Activated B cell treated with CpG ODN at 0.5 μM for 24 hours (primary cell): Measurements from ENCODE around the gene EIF4E2. TPM values are rescaled to one million over a fixed set of nuclear protein-coding genes. Genes with fewer than 3 reads are reported as not detected.

Experiments used
- ATAC-seq: fragments of 200-7000 bp; cut with Tn5 transposase; one replicate; pipeline ENCODE4 v1.10.0; 2021; ENCODE audit warnings: low read depth, mild to moderate bottlenecking, moderate library complexity
- CTCF ChIA-PET: fragments of 350-600 bp; sonication (Branson Sonifier 250); formaldehyde crosslinking; loops from one replicate; lab custom pipeline; 2021; ENCODE audit warnings: antibody characterized with exemption; lab: Charles Lee
- POLR2A ChIA-PET: fragments of 350-600 bp; sonication (Branson Sonifier 250); formaldehyde crosslinking; loops from one replicate; lab custom pipeline; 2021; ENCODE audit warnings: antibody characterized with exemption; lab: Charles Lee
- DNase-seq: peaks from one replicate; pipeline ENCODE4 v3.0.0; 2022
- H3K27ac Mint-ChIP-seq: one replicate; pipeline ENCODE4 v1.8.0; 2020; ENCODE audit warnings: mixed read lengths
- H3K27me3 Mint-ChIP-seq: one replicate; pipeline ENCODE4 v1.8.0; 2021; ENCODE audit warnings: mixed read lengths
- H3K36me3 Mint-ChIP-seq: one replicate; pipeline ENCODE4 v1.8.0; 2021; ENCODE audit warnings: low read depth, mixed read lengths
- H3K4me1 Mint-ChIP-seq: one replicate; pipeline ENCODE4 v1.8.0; 2021; ENCODE audit warnings: mixed read lengths
- H3K4me3 Mint-ChIP-seq: one replicate; pipeline ENCODE4 v1.8.0; 2020; ENCODE audit warnings: mild to moderate bottlenecking, mixed read lengths
- H3K9me3 Mint-ChIP-seq: one replicate; pipeline ENCODE4 v1.8.0; 2020; ENCODE audit warnings: mixed read lengths
- CTCF ChIP-seq: fragments of 200-600 bp; IDR thresholded peaks from one replicate; pipeline ENCODE4 v1.8.0; 2022; ENCODE audit warnings: antibody characterized with exemption, mild to moderate bottlenecking
- intact Hi-C: fragments of 100-400 bp; cut with micrococcal nuclease; formaldehyde crosslinking; loops from one replicate; pipeline ENCODE4 v1.15.1; 2024
- total RNA-seq: library from RNA; stranded (reverse); gene quantifications from 2 replicates; pipeline ENCODE4 v1.2.3, GENCODE V29; 2022

EIF4E2 gene
- total RNA-seq, 1 donor from 2014 or later, result 63.2 TPM

GRCh38 chr2:232588680-232589585 is 38.4 kb downstream of the EIF4E2 start:
- TF ChIP-seq CTCF, result no peak
- CTCF ChIA-PET, result no interaction called here
- intact Hi-C loops, result no loop called here
- Mint-ChIP-seq H3K27ac (no peak overlapping the region), H3K4me1 (no peaks in the 10 kb centered on the region), H3K36me3 (peaks cover 11% of the 10 kb centered on the region), H3K9me3 (no peaks in the 10 kb centered on the region), H3K27me3 (no peaks in the 10 kb centered on the region), H3K4me3 (no peak overlapping the region)
- DNase-seq, result no peak
- ATAC-seq, result no peak
- POLR2A ChIA-PET, result no interaction called here

GRCh38 chr2:232592772-232593395 is 42.4 kb downstream of the EIF4E2 start:
- Mint-ChIP-seq H3K27me3 (no peaks in the 10 kb centered on the region), H3K36me3 (no peaks in the 10 kb centered on the region), H3K4me1 (no peaks in the 10 kb centered on the region), H3K4me3 (no peak overlapping the region), H3K27ac (no peak overlapping the region), H3K9me3 (peaks cover 3% of the 10 kb centered on the region)
- intact Hi-C loops, result no loop called here
- ATAC-seq (no peak), DNase-seq (no peak)
- POLR2A ChIA-PET, result no interaction called here
- no peak for TF ChIP-seq CTCF
- CTCF ChIA-PET, result no interaction called here

- ChIA-PET POLR2A (interaction anchor here (0.7 kb wide), 1 partner anchor 56 kb away, joined by 4 read pairs; no protein-coding TSS in a partner anchor), CTCF (no interaction called here)
- Mint-ChIP-seq H3K27ac (no peak overlapping the region), H3K4me3 (no peak overlapping the region), H3K9me3 (peaks cover 3% of the 10 kb centered on the region), H3K27me3 (no peaks in the 10 kb centered on the region), H3K36me3 (no peaks in the 10 kb centered on the region), H3K4me1 (no peaks in the 10 kb centered on the region)
- intact Hi-C loops, result no loop called here
- no peak for ATAC-seq
- no peak for TF ChIP-seq CTCF
- DNase-seq, result no peak
Observed at GRCh38 chr2:232593982-232594381, 43.5 kb downstream of the EIF4E2 start.

GRCh38 chr2:232597362-232598079 is 47.0 kb downstream of the EIF4E2 start:
- peaks cover 3% of the 10 kb centered on the region for H3K9me3 Mint-ChIP-seq
- no peak for TF ChIP-seq CTCF
- H3K27me3 Mint-ChIP-seq, result no peaks in the 10 kb centered on the region
- POLR2A ChIA-PET, result no interaction called here
- CTCF ChIA-PET, result no interaction called here
- H3K27ac Mint-ChIP-seq, result no peak overlapping the region
- no peak overlapping the region for H3K4me3 Mint-ChIP-seq
- H3K36me3 Mint-ChIP-seq, result no peaks in the 10 kb centered on the region
- no peaks in the 10 kb centered on the region for H3K4me1 Mint-ChIP-seq
- DNase-seq (no peak), ATAC-seq (no peak)
- intact Hi-C loops, result no loop called here

GRCh38 chr2:232598293-232598692 is 47.8 kb downstream of the EIF4E2 start:
- Mint-ChIP-seq H3K27me3 (no peaks in the 10 kb centered on the region), H3K36me3 (no peaks in the 10 kb centered on the region), H3K4me1 (no peaks in the 10 kb centered on the region), H3K27ac (no peak overlapping the region), H3K9me3 (peaks cover 3% of the 10 kb centered on the region), H3K4me3 (no peak overlapping the region)
- ATAC-seq, result no peak
- POLR2A ChIA-PET, result no interaction called here
- no peak for TF ChIP-seq CTCF
- intact Hi-C loops, result no loop called here
- DNase-seq, result no peak
- CTCF ChIA-PET, result no interaction called here
